Vagina (tissue), 2 donors: ENCODE data around the gene PRKAR1B. TPM values are rescaled to one million over a fixed set of nuclear protein-coding genes. Genes with fewer than 3 reads are reported as not detected.

Experiments
- DNase-seq, 2 donors: peaks; one replicate each; pipeline ENCODE4 v3.0.0-alpha.2; 2017; ENCODE audit errors: extremely low spot score in 2 of 2
- H3K27ac ChIP-seq: fragments of 200-600 bp; sonication (generic); one replicate; pipeline ENCODE4 v1.5.1; 2019
- H3K27me3 ChIP-seq: fragments of 200-600 bp; sonication (generic); one replicate; pipeline ENCODE4 v1.5.1; 2019
- H3K36me3 ChIP-seq, 2 donors: fragments of 200-600 bp; sonication (generic); one replicate each; pipeline ENCODE4 v1.5.1; 2017 to 2019
- H3K4me1 ChIP-seq: fragments of 200-600 bp; sonication (generic); one replicate; pipeline ENCODE4 v1.5.1; 2019
- H3K4me3 ChIP-seq, 2 donors: fragments of 200-600 bp; sonication (generic); 1 replicate in 1 of 2; 2 replicates in 1 of 2; pipeline ENCODE4 v1.5.1; 2016 to 2019
- H3K9me3 ChIP-seq: fragments of 200-600 bp; sonication (generic); one replicate; pipeline ENCODE4 v1.5.1; 2019
- POLR2A ChIP-seq, 2 donors: fragments of 450-650 bp; IDR thresholded peaks; one replicate each; pipeline ENCODE4 v1.6.1; 2017; ENCODE audit warnings: antibody characterized with exemption in 2 of 2, mild to moderate bottlenecking in 2 of 2, moderate library complexity in 2 of 2
- POLR2AphosphoS5 ChIP-seq, 2 donors: sonication (generic); formaldehyde crosslinking; IDR thresholded peaks; one replicate each; pipeline ENCODE4 v1.9.0; 2017; ENCODE audit warnings: antibody characterized with exemption in 2 of 2, mild to moderate bottlenecking in 2 of 2, low read depth in 1 of 2; ENCODE audit not compliant: insufficient read depth in 1 of 2
- intact Hi-C: fragments of 100-400 bp; cut with DNase I; formaldehyde crosslinking; loops from one replicate; pipeline ENCODE4 v1.15.1; 2023
- total RNA-seq: library from RNA; depleted of rRNA; stranded (reverse); fragments of >200 nt; gene quantifications from one replicate; pipeline ENCODE4 v1.2.3, GENCODE V29; 2016
- TF ChIP-seq, protein P1 (sequence below), 3 experiments: fragments of 450-650 bp in 2 of 3; fragments of 200-600 bp in 1 of 3; sonication (generic) in 1 of 3; IDR thresholded peaks; one replicate each; pipeline ENCODE4 v1.5.1; 2017 to 2019; ENCODE audit warnings: antibody characterized with exemption in 3 of 3, mild to moderate bottlenecking in 2 of 3, moderate library complexity in 2 of 3

PRKAR1B gene
- total RNA-seq, 1 donor from 2014 or later, result 31.4 TPM

DNA sequence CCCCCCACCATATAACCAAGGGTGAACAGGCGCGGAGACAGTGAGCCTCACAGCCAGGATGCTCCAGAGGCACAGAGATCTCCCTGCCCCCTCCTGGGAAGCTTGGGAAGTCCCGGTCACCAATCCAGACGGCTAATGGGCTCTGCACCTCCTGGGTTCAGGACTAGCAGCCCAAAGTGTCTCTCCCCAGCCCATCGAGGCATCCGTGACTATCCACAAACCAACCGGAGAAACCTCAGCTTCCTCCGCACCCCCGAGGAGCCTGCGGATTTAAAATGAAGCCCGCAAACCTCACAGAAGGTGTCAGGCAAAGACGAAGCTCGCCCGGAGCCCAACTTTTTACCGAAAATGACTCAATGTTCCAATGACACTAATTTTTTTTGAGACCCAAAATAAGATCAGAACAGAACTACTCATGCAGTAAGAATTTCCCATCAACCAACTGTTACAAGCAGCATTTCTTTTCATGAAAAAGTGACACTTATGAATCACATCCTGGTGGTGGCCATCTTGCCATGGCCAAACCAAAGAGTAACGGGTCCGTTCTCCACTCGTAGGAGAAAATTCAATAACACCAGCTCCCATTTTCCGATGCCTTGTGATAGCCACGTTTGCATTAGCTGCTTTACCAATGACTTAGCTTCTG lies 213.4 kb downstream of the PRKAR1B start:
- peaks cover 0 to 5% of the 10 kb centered on the region in 2 donors for H3K36me3 ChIP-seq
- no peaks in the 10 kb centered on the region for H3K9me3 ChIP-seq
- peak in 1 of 2 donors; percentile 14 for TF ChIP-seq POLR2AphosphoS5 (IDR thresholded peaks at IDR 0.05; ENCODE audit: insufficient read depth in 1 of 2, low read depth in 1 of 2)
- no peak for TF ChIP-seq POLR2A (IDR thresholded peaks at IDR 0.05)
- TF ChIP-seq, protein P1, sequence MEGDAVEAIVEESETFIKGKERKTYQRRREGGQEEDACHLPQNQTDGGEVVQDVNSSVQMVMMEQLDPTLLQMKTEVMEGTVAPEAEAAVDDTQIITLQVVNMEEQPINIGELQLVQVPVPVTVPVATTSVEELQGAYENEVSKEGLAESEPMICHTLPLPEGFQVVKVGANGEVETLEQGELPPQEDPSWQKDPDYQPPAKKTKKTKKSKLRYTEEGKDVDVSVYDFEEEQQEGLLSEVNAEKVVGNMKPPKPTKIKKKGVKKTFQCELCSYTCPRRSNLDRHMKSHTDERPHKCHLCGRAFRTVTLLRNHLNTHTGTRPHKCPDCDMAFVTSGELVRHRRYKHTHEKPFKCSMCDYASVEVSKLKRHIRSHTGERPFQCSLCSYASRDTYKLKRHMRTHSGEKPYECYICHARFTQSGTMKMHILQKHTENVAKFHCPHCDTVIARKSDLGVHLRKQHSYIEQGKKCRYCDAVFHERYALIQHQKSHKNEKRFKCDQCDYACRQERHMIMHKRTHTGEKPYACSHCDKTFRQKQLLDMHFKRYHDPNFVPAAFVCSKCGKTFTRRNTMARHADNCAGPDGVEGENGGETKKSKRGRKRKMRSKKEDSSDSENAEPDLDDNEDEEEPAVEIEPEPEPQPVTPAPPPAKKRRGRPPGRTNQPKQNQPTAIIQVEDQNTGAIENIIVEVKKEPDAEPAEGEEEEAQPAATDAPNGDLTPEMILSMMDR (IDR thresholded peaks at IDR 0.05), result no peak
- H3K4me1 ChIP-seq, result peaks cover 51% of the 10 kb centered on the region
- peak overlapping the region; percentile 42 for H3K27ac ChIP-seq
- DNase-seq, result no peak
- peak overlapping the region in 1 of 2 donors; percentile 16 for H3K4me3 ChIP-seq
- intact Hi-C loops, result no loop called here
- no peaks in the 10 kb centered on the region for H3K27me3 ChIP-seq

DNA sequence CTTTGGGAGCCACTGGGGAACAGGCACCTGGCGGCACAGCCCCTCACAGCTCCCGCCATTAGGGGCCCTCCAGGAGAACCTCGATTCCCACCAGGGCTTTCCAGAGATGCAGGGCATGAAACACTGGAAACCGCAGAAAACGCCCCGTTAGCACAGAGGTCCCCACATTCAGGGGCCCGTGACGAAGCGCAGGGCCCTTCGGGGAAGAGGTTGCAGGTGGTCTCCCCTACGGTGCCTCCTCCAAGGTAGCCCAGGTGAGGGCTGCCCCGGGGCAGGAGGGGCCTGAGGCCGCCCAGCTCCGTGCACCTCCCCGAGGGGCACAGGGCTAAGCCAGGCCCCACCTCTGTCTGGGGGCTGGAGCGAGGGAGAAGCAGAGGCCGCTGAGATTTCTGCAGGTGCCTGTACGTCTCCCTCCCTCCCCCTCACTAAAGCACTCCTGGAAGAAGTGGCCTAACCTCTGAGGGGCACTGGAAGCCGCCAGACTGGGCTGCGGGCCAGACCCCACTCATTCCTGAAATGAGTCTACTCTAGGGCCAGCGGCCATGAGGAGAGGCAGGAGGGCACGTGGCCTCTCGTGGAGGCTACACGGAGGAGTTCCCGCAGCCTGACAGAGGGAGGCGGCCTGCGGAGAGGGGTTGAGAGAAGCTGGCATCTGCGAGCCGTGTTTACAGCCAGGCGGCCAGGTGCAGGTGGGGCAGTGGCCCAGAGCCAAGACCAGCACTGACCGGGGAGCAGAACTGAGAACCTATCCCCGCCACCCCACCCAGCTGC lies 214.4 kb downstream of the PRKAR1B start:
- no peaks in the 10 kb centered on the region for H3K27me3 ChIP-seq
- H3K9me3 ChIP-seq, result no peaks in the 10 kb centered on the region
- TF ChIP-seq POLR2AphosphoS5 (IDR thresholded peaks at IDR 0.05; ENCODE audit: insufficient read depth in 1 of 2, low read depth in 1 of 2) (no peak), POLR2A (IDR thresholded peaks at IDR 0.05) (no peak)
- TF ChIP-seq, protein P1 (IDR thresholded peaks at IDR 0.05), result no peak
- intact Hi-C loops, result no loop called here
- no peak for DNase-seq
- H3K4me1 ChIP-seq, result peaks cover 43% of the 10 kb centered on the region
- H3K36me3 ChIP-seq, result peaks cover 0 to 5% of the 10 kb centered on the region in 2 donors
- peak overlapping the region in 1 of 2 donors; percentile 16 for H3K4me3 ChIP-seq
- H3K27ac ChIP-seq, result peak overlapping the region; percentile 42

DNA sequence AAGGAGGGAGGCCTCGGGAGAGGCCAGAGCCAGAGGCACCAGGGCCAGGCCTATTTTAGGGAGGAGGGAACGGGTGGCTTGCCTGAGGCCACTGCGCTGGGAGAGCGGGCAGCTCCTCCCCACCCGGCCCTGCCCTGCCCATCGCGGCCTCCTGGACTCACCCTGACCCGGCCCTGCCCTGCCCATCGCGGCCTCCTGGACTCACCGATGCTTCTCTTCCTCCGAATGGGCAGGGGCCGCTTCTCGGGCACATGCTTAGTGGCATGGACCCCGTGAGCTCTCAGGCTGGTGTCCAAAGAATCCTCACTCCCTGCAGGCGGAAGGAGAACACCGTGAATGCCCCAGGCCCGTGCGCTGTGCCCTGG lies 215.0 kb downstream of the PRKAR1B start:
- intact Hi-C loops, result no loop called here
- H3K27ac ChIP-seq, result no peak overlapping the region
- H3K36me3 ChIP-seq, result peaks cover 0 to 5% of the 10 kb centered on the region in 2 donors
- no peaks in the 10 kb centered on the region for H3K27me3 ChIP-seq
- no peak for TF ChIP-seq POLR2A (IDR thresholded peaks at IDR 0.05)
- no peak for TF ChIP-seq POLR2AphosphoS5 (IDR thresholded peaks at IDR 0.05; ENCODE audit: insufficient read depth in 1 of 2, low read depth in 1 of 2)
- TF ChIP-seq, protein P1 (IDR thresholded peaks at IDR 0.05), result no peak
- H3K4me1 ChIP-seq, result peaks cover 43% of the 10 kb centered on the region
- H3K9me3 ChIP-seq, result no peaks in the 10 kb centered on the region
- DNase-seq, result no peak
- no peak overlapping the region for H3K4me3 ChIP-seq

DNA sequence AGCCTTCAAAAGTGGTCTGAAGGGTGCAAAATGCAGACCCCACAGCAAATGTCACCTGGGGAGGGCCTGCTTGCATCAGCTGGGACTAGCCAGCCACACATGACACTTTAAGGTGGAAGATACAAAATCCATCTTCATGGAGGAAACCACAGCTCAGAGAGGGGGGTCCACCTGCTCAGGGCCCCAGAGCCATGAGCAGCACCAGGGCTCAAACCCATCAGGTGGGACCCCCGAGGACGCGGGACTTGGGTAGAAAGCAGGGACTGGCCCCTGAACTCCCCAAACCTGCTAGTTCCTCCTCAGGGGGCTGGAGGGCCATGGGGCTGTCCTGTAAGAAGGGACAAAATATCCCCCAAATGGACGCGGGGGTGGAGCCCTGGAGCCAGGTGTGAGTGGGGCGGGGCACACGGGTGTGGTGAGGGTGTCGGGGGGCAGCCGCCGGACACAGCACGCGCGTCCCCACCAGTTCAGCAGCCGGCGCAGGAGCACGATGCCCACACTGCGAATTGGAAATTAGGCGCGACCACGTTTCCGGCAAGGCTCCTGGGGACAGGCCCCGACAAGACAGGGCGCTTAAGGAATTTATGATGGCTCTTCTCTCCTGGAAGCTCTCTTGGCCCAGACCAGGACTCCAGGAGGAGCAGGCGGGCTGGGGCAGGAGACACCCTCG lies 215.5 kb downstream of the PRKAR1B start:
- no peaks in the 10 kb centered on the region for H3K9me3 ChIP-seq
- DNase-seq, result no peak
- intact Hi-C loops, result no loop called here
- no peaks in the 10 kb centered on the region for H3K27me3 ChIP-seq
- TF ChIP-seq POLR2A (IDR thresholded peaks at IDR 0.05), result no peak
- TF ChIP-seq, protein P1 (IDR thresholded peaks at IDR 0.05), result no peak
- no peak for TF ChIP-seq POLR2AphosphoS5 (IDR thresholded peaks at IDR 0.05; ENCODE audit: insufficient read depth in 1 of 2, low read depth in 1 of 2)
- H3K27ac ChIP-seq, result no peak overlapping the region
- H3K4me1 ChIP-seq, result peaks cover 42% of the 10 kb centered on the region
- H3K4me3 ChIP-seq, result no peak overlapping the region
- H3K36me3 ChIP-seq, result peaks cover 0 to 5% of the 10 kb centered on the region in 2 donors
